Thymus (tissue), 14 donors: ENCODE results near the gene IGFALS. TPM values are rescaled to one million over a fixed set of nuclear protein-coding genes. Genes with fewer than 3 reads are reported as not detected.

Experiments used
- DNase-seq, 9 donors: peaks; one replicate each; pipeline ENCODE4 v3.0.0-alpha.2; 2013; ENCODE audit warnings: low spot score in 9 of 9, low read depth in 6 of 9, missing footprints in 1 of 9
- H3K27ac ChIP-seq, 2 donors: one replicate each; pipeline ENCODE4 v1.5.1; 2013; ENCODE audit warnings: control low read depth in 1 of 2, low read depth in 1 of 2, low read length in 1 of 2, mild to moderate bottlenecking in 1 of 2, moderate library complexity in 1 of 2
- H3K27me3 ChIP-seq, 2 donors: one replicate each; pipeline ENCODE4 v1.5.1; 2013; ENCODE audit warnings: low read length in 1 of 2; ENCODE audit not compliant: control insufficient read depth in 2 of 2, insufficient read depth in 1 of 2
- H3K36me3 ChIP-seq, 2 donors: one replicate each; pipeline ENCODE4 v1.5.1; 2013; ENCODE audit warnings: low read length in 1 of 2, mild to moderate bottlenecking in 1 of 2, moderate library complexity in 1 of 2; ENCODE audit not compliant: control insufficient read depth in 2 of 2, insufficient read depth in 2 of 2
- H3K4me1 ChIP-seq, 2 donors: one replicate each; pipeline ENCODE4 v1.5.1; 2013; ENCODE audit warnings: low read length in 2 of 2; ENCODE audit not compliant: control insufficient read depth in 2 of 2, insufficient read depth in 2 of 2
- H3K4me3 ChIP-seq, 2 donors: one replicate each; pipeline ENCODE4 v1.5.1; 2013; ENCODE audit warnings: low read length in 2 of 2, control low read depth in 1 of 2, mild to moderate bottlenecking in 1 of 2
- H3K9me3 ChIP-seq, 2 donors: one replicate each; pipeline ENCODE4 v1.5.1; 2013; ENCODE audit warnings: low read length in 1 of 2, mild to moderate bottlenecking in 1 of 2; ENCODE audit not compliant: control insufficient read depth in 2 of 2, insufficient read depth in 1 of 2
- WGBS: extraction: QIAGEN DNeasy Blood & Tissue Kit; methylation state at CpG from one replicate; pipeline ENCODE4 v1.1.7; 2013; 5-methylcytosine and 5-hydroxymethylcytosine counted together
- long read RNA-seq, 10 donors: transcript quantifications; one replicate each; lab custom pipeline, GENCODE V29; 2026
- polyA plus RNA-seq: library from polyadenylated mRNA; stranded (reverse); fragments of 200-250 nt; gene quantifications from one replicate; pipeline ENCODE4 v1.2.3, GENCODE V29; 2013
- total RNA-seq: library from RNA; stranded (reverse); fragments of 120-200 nt; gene quantifications from one replicate; pipeline ENCODE4 v1.2.4, GENCODE V29; 2013
- donor health status: healthy.

The IGFALS gene
- 4.0 TPM for total RNA-seq
- 1.9 TPM for polyA plus RNA-seq
- long read RNA-seq, donor 1 = 0 reads
- long read RNA-seq, donor 2 = 0 reads
- long read RNA-seq, donor 3, partial matches to known transcripts = 0 of 2 reads
- long read RNA-seq, donor 3, other reads (novel, unspliced or antisense) = 0 of 2 reads
- long read RNA-seq, donor 4 = 0 reads
- long read RNA-seq, donor 5, partial matches to known transcripts = 0 of 2 reads
- long read RNA-seq, donor 5, other reads (novel, unspliced or antisense) = 0 of 2 reads
- long read RNA-seq, donor 6 = 0 reads
- long read RNA-seq, donor 7 = 0 reads
- long read RNA-seq, donor 8, partial matches to known transcripts = 0 of 2 reads
- long read RNA-seq, donor 8, other reads (novel, unspliced or antisense) = 0 of 2 reads
- long read RNA-seq, donor 9 = 0 reads
- long read RNA-seq, donor 10, partial matches to known transcripts = 0 of 1 reads
- long read RNA-seq, donor 10, other reads (novel, unspliced or antisense) = 0 of 1 reads

DNA sequence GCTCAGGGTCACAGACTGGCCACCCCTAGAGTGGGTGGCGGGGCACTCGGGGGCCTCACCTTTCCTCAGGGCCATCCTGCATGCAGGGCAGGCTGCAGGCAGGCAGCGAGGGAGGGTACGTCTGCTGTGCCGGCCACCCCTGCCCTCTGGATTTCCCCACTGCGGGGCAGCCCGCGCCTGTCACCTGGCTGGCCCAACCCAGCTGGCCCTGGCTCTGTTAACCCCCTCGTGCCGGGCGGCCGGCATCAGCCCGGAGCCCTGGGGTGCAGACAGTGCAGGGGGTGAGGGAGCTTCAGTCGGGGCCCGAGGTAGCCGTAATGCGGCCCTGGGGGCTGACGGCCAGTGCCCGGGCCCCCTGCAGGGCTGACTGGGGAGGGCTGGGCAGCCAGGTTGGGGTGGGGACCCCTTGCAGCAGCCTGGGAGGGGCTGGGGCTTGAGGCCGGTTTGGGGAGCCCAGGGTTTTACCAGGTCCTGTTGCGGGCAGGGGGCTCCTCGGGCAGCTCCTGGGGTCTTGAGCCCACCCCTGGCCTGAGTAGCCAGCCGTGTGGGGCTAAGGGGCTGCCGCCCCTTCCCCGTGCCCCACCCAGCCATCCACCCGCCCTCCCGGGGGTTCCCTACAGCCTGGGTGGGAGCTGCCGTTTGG lies at the start of gene IGFALS:
Gene IGFALS (minus strand): TSS at position 128 of the 643 bp plus-strand sequence. CDS start 53 bp downstream, at position 75.
- no peaks in the 10 kb centered on the region for H3K27me3 ChIP-seq
- DNase-seq = no peak
- H3K36me3 ChIP-seq = peaks cover 22 to 38% of the 10 kb centered on the region in 2 donors
- no peak within 1 kb of the TSS for H3K27ac ChIP-seq
- H3K9me3 ChIP-seq = peaks cover 1 to 13% of the 10 kb centered on the region in 2 donors
- WGBS = 88% methylated on average over 28 of the region's 28 CpGs
- no peak within 1 kb of the TSS for H3K4me3 ChIP-seq
- peaks cover 0 to 3% of the 10 kb centered on the region in 2 donors for H3K4me1 ChIP-seq

DNA sequence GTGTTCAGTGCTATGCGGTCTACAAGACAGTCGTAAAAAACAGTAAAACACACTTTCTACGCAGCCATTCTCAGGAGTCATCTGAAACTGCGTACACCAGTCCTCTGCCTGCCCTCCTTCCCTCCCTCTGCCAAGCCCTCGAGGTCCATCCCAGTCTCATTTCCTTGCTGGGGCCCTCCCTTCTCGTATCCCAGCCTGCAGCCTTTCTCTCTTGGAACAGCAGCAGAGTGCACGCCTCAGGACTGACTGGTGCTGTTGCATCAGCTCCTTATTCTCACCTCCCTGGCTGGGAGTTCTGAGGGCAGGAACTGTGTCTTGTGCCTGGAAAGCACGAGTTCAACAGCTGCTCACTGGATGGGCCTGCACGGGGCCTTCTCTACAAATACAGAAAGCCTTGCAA lies 46.0 kb upstream of the IGFALS start:
- Histone ChIP-seq H3K27ac (no peak overlapping the region), H3K4me3 (no peak overlapping the region), H3K4me1 (no peaks in the 10 kb centered on the region), H3K27me3 (no peaks in the 10 kb centered on the region), H3K9me3 (no peaks in the 10 kb centered on the region), H3K36me3 (no peaks in the 10 kb centered on the region)
- no peak for DNase-seq
- WGBS = 91% methylated on average over 9 of the region's 9 CpGs

DNA sequence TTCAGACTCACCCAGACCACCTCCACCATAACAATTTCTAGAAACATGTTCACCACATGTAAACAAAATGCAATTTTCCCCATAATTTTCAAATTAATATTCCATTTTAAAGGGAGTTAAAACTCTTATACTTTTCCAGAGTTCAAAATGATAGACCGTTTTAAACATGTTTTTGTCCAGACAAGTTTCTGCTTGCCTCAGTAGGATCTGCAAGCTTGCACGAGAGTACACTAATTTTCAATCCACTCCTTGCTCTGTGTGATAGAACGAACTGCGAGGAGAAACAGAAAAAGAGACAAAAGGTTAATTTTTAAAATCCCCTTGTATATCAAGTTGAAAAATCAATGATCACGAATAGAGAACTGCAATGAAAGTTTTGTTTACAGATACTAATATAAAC lies 40.6 kb upstream of the IGFALS start:
- no peak for DNase-seq
- no peaks in the 10 kb centered on the region for H3K27me3 ChIP-seq
- H3K27ac ChIP-seq = no peak overlapping the region
- H3K4me3 ChIP-seq = no peak overlapping the region
- no peaks in the 10 kb centered on the region for H3K9me3 ChIP-seq
- 95% methylated on average over 5 of the region's 5 CpGs for WGBS
- H3K4me1 ChIP-seq = peaks cover 0 to under 1% of the 10 kb centered on the region in 2 donors
- H3K36me3 ChIP-seq = peaks cover 0 to 3% of the 10 kb centered on the region in 2 donors

DNA sequence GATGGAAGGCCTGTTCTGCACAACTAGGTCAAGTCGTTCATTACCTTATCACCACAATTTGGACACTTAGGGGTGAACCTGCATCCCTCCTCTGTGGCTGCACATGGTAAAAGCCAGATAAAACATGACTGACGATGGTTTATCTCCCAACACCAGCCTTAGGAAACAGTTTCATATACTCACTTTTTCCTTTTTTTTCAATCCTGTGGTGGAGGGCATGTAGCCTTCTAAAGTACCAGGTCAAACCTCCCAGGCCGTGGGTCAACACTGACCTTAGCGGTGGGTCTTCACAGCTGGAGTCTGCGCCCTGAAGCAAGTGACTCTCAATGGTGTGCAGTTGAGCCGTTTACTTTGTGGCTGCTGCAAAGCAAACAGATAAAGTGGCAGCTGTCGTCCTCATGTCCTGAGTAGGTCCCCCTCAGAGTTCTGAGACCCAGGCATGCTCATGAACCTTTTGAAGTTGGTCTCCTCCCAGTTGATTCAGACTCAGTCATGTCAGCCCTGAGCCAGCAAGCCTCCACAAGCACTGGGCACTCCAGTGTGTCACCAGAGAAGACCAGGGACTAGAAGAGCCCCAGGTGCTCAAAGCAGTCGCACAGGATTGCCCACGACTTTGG lies 39.4 kb upstream of the IGFALS start:
- Histone ChIP-seq H3K36me3 (peaks cover 0 to 3% of the 10 kb centered on the region in 2 donors), H3K27ac (no peak overlapping the region), H3K9me3 (no peaks in the 10 kb centered on the region), H3K4me3 (no peak overlapping the region), H3K4me1 (peaks cover under 1 to 6% of the 10 kb centered on the region in 2 donors), H3K27me3 (no peaks in the 10 kb centered on the region)
- 93% methylated on average over 9 of the region's 9 CpGs for WGBS
- no peak for DNase-seq

DNA sequence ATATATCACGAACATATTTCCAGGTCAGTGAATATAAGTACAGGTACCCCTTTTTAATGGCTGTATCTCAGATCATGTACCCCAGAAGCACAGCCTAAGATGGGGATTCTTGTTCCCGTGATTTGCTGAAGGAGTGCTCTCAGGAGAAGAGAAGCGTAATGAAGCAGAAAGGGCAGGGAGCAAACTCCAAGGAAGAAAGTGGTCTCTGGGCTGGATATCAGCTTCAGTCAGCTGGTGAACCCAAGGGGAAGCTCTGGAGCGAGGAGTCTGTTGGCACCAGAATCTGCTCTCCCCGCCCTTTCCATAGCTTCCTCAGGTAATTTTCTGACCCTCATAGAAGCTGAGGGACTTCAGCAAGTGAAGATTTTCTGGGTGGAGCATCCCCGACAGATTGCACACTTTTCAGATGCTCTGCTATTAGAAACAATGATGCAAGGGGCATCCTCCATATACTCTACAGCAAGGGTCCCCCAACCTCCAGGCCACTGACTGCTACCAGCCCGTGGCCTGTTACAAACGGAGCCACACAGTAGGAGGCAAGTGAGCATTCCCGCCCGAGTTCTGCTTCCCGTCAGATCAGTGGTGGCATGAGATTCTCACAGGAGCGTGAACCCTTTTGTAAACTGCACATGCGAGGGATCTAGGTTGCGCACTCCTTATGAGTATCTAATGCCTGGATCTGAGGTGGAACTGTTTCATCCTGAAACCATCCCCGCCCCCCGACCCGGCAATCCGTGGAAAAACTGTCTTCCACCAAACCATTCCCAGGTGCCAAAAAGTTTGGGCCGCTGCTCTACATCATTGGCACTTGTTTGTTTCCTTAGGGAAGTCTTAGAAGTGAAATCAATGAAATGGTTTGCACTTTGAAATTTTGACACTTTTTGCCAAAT lies 37.9 kb upstream of the IGFALS start:
- Histone ChIP-seq H3K36me3 (peaks cover 0 to 6% of the 10 kb centered on the region in 2 donors), H3K27ac (no peak overlapping the region), H3K27me3 (peaks cover 0 to 4% of the 10 kb centered on the region in 2 donors), H3K9me3 (no peaks in the 10 kb centered on the region), H3K4me1 (peaks cover 6 to 13% of the 10 kb centered on the region in 2 donors), H3K4me3 (no peak overlapping the region)
- no peak for DNase-seq
- 96% methylated on average over 19 of the region's 19 CpGs for WGBS

DNA sequence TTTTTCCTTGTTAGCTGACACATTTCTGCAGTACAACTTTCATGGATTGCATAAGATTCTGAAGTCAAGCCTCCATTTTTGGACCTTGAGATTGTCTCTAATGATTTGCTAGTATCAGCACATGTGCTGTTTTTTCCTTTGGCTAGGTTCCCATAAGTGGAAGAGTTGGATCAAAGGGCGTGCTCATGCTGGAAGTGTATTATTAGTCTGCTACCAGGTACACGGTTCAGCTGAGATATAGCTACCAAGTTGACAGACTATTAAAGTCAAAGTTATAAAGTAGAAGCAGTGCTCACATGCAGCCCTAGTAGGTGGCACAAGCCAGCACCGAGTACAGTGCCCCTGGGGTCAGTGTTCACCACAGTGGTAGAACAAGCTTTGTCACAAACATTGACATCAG lies 36.7 kb upstream of the IGFALS start:
- Histone ChIP-seq H3K9me3 (no peaks in the 10 kb centered on the region), H3K36me3 (peaks cover 0 to 6% of the 10 kb centered on the region in 2 donors), H3K4me3 (no peak overlapping the region), H3K4me1 (peaks cover 13 to 20% of the 10 kb centered on the region in 2 donors), H3K27me3 (peaks cover 0 to 11% of the 10 kb centered on the region in 2 donors), H3K27ac (no peak overlapping the region)
- DNase-seq = no peak
- 93% methylated on average over 3 of the region's 3 CpGs for WGBS

DNA sequence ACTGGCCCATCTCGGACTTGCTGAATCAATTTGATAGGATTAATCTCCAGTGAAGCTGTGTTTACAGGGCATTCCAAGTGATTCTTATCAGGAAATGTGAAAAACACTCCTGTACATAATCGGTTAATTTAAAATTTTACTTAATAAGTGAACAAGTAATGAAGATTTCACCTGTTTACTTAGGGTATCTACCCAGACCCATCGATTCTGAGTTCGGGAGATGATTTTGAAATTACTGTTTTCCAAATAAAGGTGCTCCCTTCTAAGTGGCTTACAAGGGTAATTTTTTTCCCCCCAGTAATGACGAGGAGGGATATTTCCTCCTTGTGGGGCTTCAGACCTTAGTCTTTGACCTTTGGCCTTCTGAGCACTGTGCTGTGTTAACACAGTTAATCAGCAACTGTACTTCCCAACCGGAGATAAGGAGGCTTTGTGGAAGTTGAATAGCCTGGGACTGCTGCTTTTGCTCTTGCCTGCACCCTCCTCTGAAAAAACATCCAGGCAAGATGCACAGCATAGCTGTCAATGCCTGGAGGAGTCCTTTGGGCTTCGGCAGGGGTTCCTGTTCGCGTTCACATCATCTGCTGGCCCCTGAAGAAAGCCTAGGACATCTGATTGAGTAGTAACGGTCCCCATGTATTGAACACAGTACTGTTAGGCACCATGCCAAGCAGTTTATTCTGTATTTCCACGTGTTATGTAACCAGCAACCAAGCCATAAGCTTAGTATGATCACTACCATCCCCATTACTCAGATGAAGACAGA lies 35.3 kb upstream of the IGFALS start:
- 93% methylated on average over 11 of the region's 11 CpGs for WGBS
- no peak for DNase-seq
- no peaks in the 10 kb centered on the region for H3K9me3 ChIP-seq
- no peak overlapping the region for H3K27ac ChIP-seq
- H3K4me3 ChIP-seq = no peak overlapping the region
- peaks cover 0 to 12% of the 10 kb centered on the region in 2 donors for H3K27me3 ChIP-seq
- H3K4me1 ChIP-seq = peaks cover 13 to 28% of the 10 kb centered on the region in 2 donors
- H3K36me3 ChIP-seq = peaks cover 0 to 9% of the 10 kb centered on the region in 2 donors
